H1 (cell line): Measurements from ENCODE around the gene TEX29. TPM values are rescaled to one million over a fixed set of nuclear protein-coding genes. Genes with fewer than 3 reads are reported as not detected.

Experiments used
- CTCF ChIA-PET: fragments of 300-600 bp; sonication (Branson Sonifier 250); formaldehyde crosslinking; loops from one replicate; lab custom pipeline; 2021; ENCODE audit not compliant: partially characterized antibody; lab: Charles Lee
- POLR2A ChIA-PET: fragments of 300-600 bp; sonication (Branson Sonifier 250); formaldehyde crosslinking; loops from one replicate; lab custom pipeline; 2021; ENCODE audit warnings: inconsistent platforms; ENCODE audit not compliant: partially characterized antibody; lab: Charles Lee
- DNase-seq, 2 experiments: peaks; one replicate each; pipeline versions ENCODE4 v3.0.0 to v3.0.0-alpha.2; 2010 to 2022; ENCODE audit warnings: low spot score in 2 of 2, low read depth in 1 of 2, mixed read lengths in 1 of 2
- FAIRE-seq: peaks from 2 replicates; lab custom pipeline; 2011; peaks lifted over from hg19 to GRCh38; lab: Jason Lieb, UNC
- H2AFZ ChIP-seq: 2 replicates; pipeline ENCODE4 v1.8.1; 2012; ENCODE audit warnings: low read length, inconsistent platforms
- H2AK5ac ChIP-seq: 2 replicates; pipeline ENCODE4 v1.6.1; 2013; ENCODE audit warnings: low read depth, low read length
- H2BK120ac ChIP-seq: replicated peaks from 2 replicates; pipeline ENCODE3; 2013; ENCODE audit warnings: low read depth, low read length, inconsistent platforms
- H2BK12ac ChIP-seq: 2 replicates; pipeline ENCODE4 v1.6.1; 2013; ENCODE audit warnings: low read depth, low read length
- H2BK15ac ChIP-seq: 2 replicates; pipeline ENCODE4 v1.6.1; 2013; ENCODE audit warnings: low read length
- H2BK20ac ChIP-seq: 2 replicates; pipeline ENCODE4 v1.6.1; 2013; ENCODE audit warnings: low read length
- H2BK5ac ChIP-seq: 2 replicates; pipeline ENCODE4 v1.6.1; 2013; ENCODE audit warnings: low read depth, low read length
- H3K14ac ChIP-seq: 2 replicates; pipeline ENCODE4 v1.6.1; 2013; ENCODE audit warnings: inconsistent platforms; ENCODE audit not compliant: insufficient read length
- H3K18ac ChIP-seq: 2 replicates; pipeline ENCODE4 v1.6.1; 2013; ENCODE audit warnings: low read length; ENCODE audit errors: extremely low read depth
- H3K23ac ChIP-seq: 2 replicates; pipeline ENCODE4 v1.6.1; 2013; ENCODE audit warnings: inconsistent platforms; ENCODE audit not compliant: insufficient read length
- H3K23me2 ChIP-seq: 2 replicates; pipeline ENCODE4 v1.6.1; 2013; ENCODE audit warnings: low read depth, low read length
- H3K27ac ChIP-seq: 2 replicates; pipeline ENCODE4 v1.6.1; 2011; ENCODE audit warnings: low read depth, low read length, inconsistent platforms
- H3K27me3 ChIP-seq, 4 experiments: replicated peaks in 1 of 4; 1 replicate in 1 of 4; 2 replicates in 3 of 4; pipeline versions ENCODE4 v1.6.1 to v1.8.1; 2011 to 2013; ENCODE audit warnings: low read length in 3 of 4, mild to moderate bottlenecking in 3 of 4, inconsistent platforms in 2 of 4, mixed read lengths in 2 of 4, moderate library complexity in 1 of 4; ENCODE audit not compliant: control insufficient read depth in 3 of 4, insufficient read depth in 3 of 4; ENCODE audit errors: extremely low read depth in 1 of 4
- H3K36me3 ChIP-seq, 4 experiments: 2 replicates each; pipeline versions ENCODE4 v1.6.1 to v1.8.1; 2011 to 2013; ENCODE audit warnings: mild to moderate bottlenecking in 4 of 4, low read length in 3 of 4, moderate library complexity in 2 of 4, control low read depth in 1 of 4, inconsistent platforms in 1 of 4; ENCODE audit not compliant: insufficient read depth in 4 of 4, control insufficient read depth in 2 of 4
- H3K4ac ChIP-seq: replicated peaks from 2 replicates; pipeline ENCODE3; 2013; ENCODE audit warnings: low read length, low read depth, mixed read lengths, inconsistent platforms; ENCODE audit not compliant: insufficient read length
- H3K4me1 ChIP-seq, 4 experiments: replicated peaks in 1 of 4; 1 replicate in 1 of 4; 2 replicates in 3 of 4; pipeline versions ENCODE4 v1.6.1 to v1.8.1; 2011 to 2013; ENCODE audit warnings: low read length in 3 of 4, inconsistent platforms in 2 of 4, mixed read lengths in 1 of 4; ENCODE audit not compliant: insufficient read depth in 4 of 4, control insufficient read depth in 3 of 4
- H3K4me2 ChIP-seq, 2 experiments: 2 replicates each; pipeline versions ENCODE4 v1.6.1 to v1.8.1; 2011 to 2013; ENCODE audit warnings: low read depth in 2 of 2, low read length in 2 of 2, control low read depth in 1 of 2, inconsistent platforms in 1 of 2, mild to moderate bottlenecking in 1 of 2; ENCODE audit not compliant: insufficient read depth in 1 of 2
- H3K4me3 ChIP-seq, 4 experiments: fragments of 200-600, 300-600 bp in 1 of 4; sonication (generic), shearing (Covaris generic), sonication (Bioruptor Twin) in 1 of 4; 2 replicates each; pipeline versions ENCODE4 v1.5.1 to v1.8.1; 2011 to 2016; ENCODE audit warnings: low read length in 4 of 4, low read depth in 3 of 4, control low read depth in 2 of 4, inconsistent platforms in 2 of 4, mild to moderate bottlenecking in 2 of 4, mixed read lengths in 1 of 4, moderate library complexity in 1 of 4; ENCODE audit not compliant: insufficient read depth in 2 of 4; ENCODE audit errors: extremely low read depth in 1 of 4
- H3K56ac ChIP-seq: replicated peaks from 2 replicates; pipeline ENCODE3; 2013; ENCODE audit warnings: low read depth, mild to moderate bottlenecking, mixed read lengths, low read length, inconsistent platforms; ENCODE audit not compliant: insufficient read length
- H3K79me1 ChIP-seq: 2 replicates; pipeline ENCODE4 v1.6.1; 2013; ENCODE audit warnings: low read depth, low read length, control low read depth
- H3K79me2 ChIP-seq, 2 experiments: 2 replicates each; pipeline versions ENCODE4 v1.6.1 to v1.8.1; 2012 to 2013; ENCODE audit warnings: low read length in 2 of 2, mild to moderate bottlenecking in 2 of 2, inconsistent platforms in 1 of 2; ENCODE audit not compliant: insufficient read depth in 2 of 2, control insufficient read depth in 1 of 2
- H3K9ac ChIP-seq, 4 experiments: replicated peaks in 1 of 4; 1 replicate in 1 of 4; 2 replicates in 3 of 4; pipeline versions ENCODE4 v1.6.1 to v1.8.1; 2011 to 2013; ENCODE audit warnings: low read depth in 3 of 4, low read length in 3 of 4, control low read depth in 2 of 4, mild to moderate bottlenecking in 2 of 4, moderate library complexity in 2 of 4, inconsistent platforms in 1 of 4; ENCODE audit errors: extremely low read depth in 1 of 4
- H3K9me3 ChIP-seq, 2 experiments: 2 replicates each; pipeline versions ENCODE4 v1.6.1 to v1.8.1; 2012 to 2013; ENCODE audit warnings: mild to moderate bottlenecking in 2 of 2, moderate library complexity in 2 of 2, control low read depth in 1 of 2, inconsistent platforms in 1 of 2, low read depth in 1 of 2, low read length in 1 of 2, mixed read lengths in 1 of 2; ENCODE audit not compliant: insufficient read depth in 2 of 2
- H4K20me1 ChIP-seq, 2 experiments: replicated peaks in 1 of 2; 2 replicates each; pipeline versions ENCODE3 to v1.8.1; 2011 to 2013; ENCODE audit warnings: inconsistent platforms in 2 of 2, low read length in 2 of 2, mild to moderate bottlenecking in 1 of 2; ENCODE audit not compliant: insufficient read depth in 2 of 2, control insufficient read depth in 1 of 2
- H4K5ac ChIP-seq: 2 replicates; pipeline ENCODE4 v1.6.1; 2013; ENCODE audit warnings: low read length, low read depth, mixed read lengths, inconsistent platforms; ENCODE audit not compliant: insufficient read length
- H4K8ac ChIP-seq: 2 replicates; pipeline ENCODE4 v1.8.0; 2013; ENCODE audit warnings: mild to moderate bottlenecking, moderate library complexity, low read length, inconsistent platforms; ENCODE audit not compliant: insufficient read depth; ENCODE audit errors: extremely low read depth
- H4K91ac ChIP-seq: replicated peaks from 2 replicates; pipeline ENCODE3; 2013; ENCODE audit warnings: low read length, mixed read lengths, inconsistent platforms; ENCODE audit not compliant: insufficient read length
- RBBP5 ChIP-seq: IDR thresholded peaks from 2 replicates; pipeline ENCODE4 v1.7.1; 2012; ENCODE audit warnings: low read depth, mild to moderate bottlenecking, inconsistent platforms, low read length, moderate library complexity, borderline replicate concordance
- WGBS, 2 experiments: shearing (Covaris generic) in 1 of 2; methylation state at CpG; one replicate each; pipeline versions ENCODE4 v1.1.6 to v1.1.7; 2013 to 2015; ENCODE audit warnings: low lambda C conversion rate in 2 of 2, mixed read lengths in 2 of 2, inconsistent platforms in 1 of 2, low coverage in 1 of 2, missing lambda C conversion rate in 1 of 2; ENCODE audit not compliant: insufficient replicate concordance in 2 of 2, insufficient coverage in 1 of 2, insufficient read length in 1 of 2; ENCODE audit errors: extremely low coverage in 1 of 2, missing lambda C conversion rate in 1 of 2; 5-methylcytosine and 5-hydroxymethylcytosine counted together
- polyA plus RNA-seq, 7 experiments: library from polyadenylated mRNA; depleted of rRNA in 3 of 7; stranded (reverse) in 5 of 7; unstranded in 2 of 7; fragments of >200 nt in 5 of 7; fragments of 200-250 nt in 2 of 7; gene quantifications; 1 replicate in 5 of 7; 2 replicates in 1 of 7; 4 replicates in 1 of 7; pipeline versions ENCODE4 v1.2.1 to v1.2.3, GENCODE V29; 2011 to 2013; ENCODE audit warnings: missing spikeins in 2 of 7, mixed read lengths in 2 of 7
- total RNA-seq: library from RNA; stranded (reverse); fragmentation: NEBNext Ultra II Directional; extraction: Animal tissue kit (Norgen Biotek cat#: 25700); gene quantifications from 2 replicates; pipeline ENCODE4 v1.2.1, GENCODE V29; 2021

Gene TEX29
- total and polyA plus RNA-seq, 2 of the 8 experiments (the other 6 are each of a cell fraction or from before 2014, with no cell fraction given) = 0.08 TPM; not detected in 1

DNA sequence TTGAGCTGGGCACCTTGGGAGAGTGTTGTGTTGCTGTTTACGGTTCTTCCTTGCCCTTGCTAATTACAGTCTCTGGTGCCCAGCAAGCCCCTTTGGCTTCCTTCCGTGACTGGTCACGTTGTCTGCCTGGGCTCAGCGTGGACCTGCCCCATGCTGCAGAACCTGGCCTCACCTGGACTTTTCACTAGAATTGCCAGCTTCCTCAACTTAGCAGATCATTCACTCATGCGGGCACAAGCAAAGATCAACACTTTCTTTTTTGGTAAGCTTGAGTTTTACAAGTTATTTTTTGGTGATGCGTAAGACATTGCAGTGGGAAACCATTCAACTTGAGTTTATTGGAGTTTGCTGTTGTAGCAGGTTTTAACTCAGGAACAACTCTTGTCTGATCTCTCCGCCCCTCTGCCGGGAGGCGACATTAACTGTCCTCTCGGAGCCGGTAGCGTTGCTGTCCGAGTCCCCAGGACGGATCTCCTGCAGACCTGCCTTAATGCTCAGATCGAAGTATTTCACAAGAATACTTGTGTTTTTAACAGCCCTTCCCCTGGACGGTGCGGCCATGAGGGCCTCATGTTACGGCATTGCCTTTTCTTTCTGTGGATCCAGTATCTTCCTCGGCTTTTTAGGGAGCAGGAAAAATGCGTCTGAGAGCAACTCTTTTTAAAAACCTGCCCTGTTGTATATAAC is 15.7 kb upstream of the TEX29 start:
- H3K27ac ChIP-seq = no peak overlapping the region
- no peaks in the 10 kb centered on the region for H3K4me1 ChIP-seq
- H3K4me3 ChIP-seq = no peak overlapping the region
- no peaks in the 10 kb centered on the region for H3K23me2 ChIP-seq
- no peak overlapping the region for H2AFZ ChIP-seq
- no peak overlapping the region for H2BK12ac ChIP-seq
- no peak overlapping the region for H3K4ac ChIP-seq
- H4K8ac ChIP-seq = no peak overlapping the region
- TF ChIP-seq RBBP5 = no peak
- ChIA-PET CTCF (interaction anchor here (1.0 to 1.4 kb wide), 3 partner anchors 13 to 53 kb away, joined by 3 to 5 read pairs (median 3); no protein-coding TSS in a partner anchor), POLR2A (no interaction called here)
- no peak overlapping the region for H2BK5ac ChIP-seq
- no peak overlapping the region for H2BK20ac ChIP-seq
- no peaks in the 10 kb centered on the region for H4K20me1 ChIP-seq
- no peaks in the 10 kb centered on the region for H3K27me3 ChIP-seq
- no peaks in the 10 kb centered on the region for H3K79me2 ChIP-seq
- no peak overlapping the region for H3K14ac ChIP-seq
- no peaks in the 10 kb centered on the region for H3K79me1 ChIP-seq
- no peak overlapping the region for H2BK120ac ChIP-seq
- no peak overlapping the region for H3K9ac ChIP-seq
- no peak overlapping the region for H2AK5ac ChIP-seq
- H3K18ac ChIP-seq = no peak overlapping the region
- DNase-seq (no peak), FAIRE-seq (no peak)
- H3K4me2 ChIP-seq = no peak overlapping the region
- no peak overlapping the region for H4K5ac ChIP-seq
- peaks cover 12 to 63% (median 42%) of the 10 kb centered on the region in 4 experiments; a peak in 5 of 8 replicates for H3K36me3 ChIP-seq
- no peak overlapping the region for H4K91ac ChIP-seq
- H3K23ac ChIP-seq = no peak overlapping the region
- WGBS, 2 experiments = 92% methylated on average over 20 of the region's 20 CpGs; no CpG with 5 or more reads in 1 of the 2 experiments
- H3K56ac ChIP-seq = no peak overlapping the region
- no peak overlapping the region for H2BK15ac ChIP-seq
- H3K9me3 ChIP-seq = 0 out of 4 replicates have a peak, but pooled peaks cover 0 to 4% of the 10 kb centered on the region in 2 experiments
